Activated CD8-positive, alpha-beta memory T cell treated with anti-CD3 and anti-CD28 coated beads, Interleukin-2, amount 50 U/mL, for 1 hour (primary cell): ENCODE measurements around the gene CLMP.
"Not testable (repeated sequence)": the region's sequence is repeated elsewhere in the genome, so short reads cannot be mapped to it uniquely, and the experiment has no call there.

ENCODE experiments used
- DNase-seq: peaks from one replicate; pipeline ENCODE4 v3.0.0-alpha.2; 2020; ENCODE audit errors: extremely low read depth

The CLMP gene

DNA sequence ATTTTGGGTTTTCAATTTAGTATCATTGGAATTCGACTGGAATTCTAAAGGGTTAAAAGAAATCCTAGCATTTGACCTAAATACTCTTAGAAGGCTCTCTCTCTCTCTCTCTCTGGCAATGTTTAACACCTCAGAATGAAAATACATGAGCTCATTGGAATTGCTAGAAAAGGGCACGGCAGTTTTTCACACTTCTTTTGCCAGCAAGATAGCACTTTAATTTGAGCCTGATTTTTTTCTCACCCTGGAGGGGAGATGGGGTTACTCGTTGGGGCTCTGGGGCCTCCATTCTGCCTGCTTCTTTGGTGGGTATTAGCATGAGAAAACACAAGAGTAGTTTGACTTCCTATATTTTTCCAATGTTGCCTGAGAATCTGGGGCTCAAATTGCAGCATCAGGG is 22.8 kb upstream of the CLMP start:
- DNase-seq: no peak

DNA sequence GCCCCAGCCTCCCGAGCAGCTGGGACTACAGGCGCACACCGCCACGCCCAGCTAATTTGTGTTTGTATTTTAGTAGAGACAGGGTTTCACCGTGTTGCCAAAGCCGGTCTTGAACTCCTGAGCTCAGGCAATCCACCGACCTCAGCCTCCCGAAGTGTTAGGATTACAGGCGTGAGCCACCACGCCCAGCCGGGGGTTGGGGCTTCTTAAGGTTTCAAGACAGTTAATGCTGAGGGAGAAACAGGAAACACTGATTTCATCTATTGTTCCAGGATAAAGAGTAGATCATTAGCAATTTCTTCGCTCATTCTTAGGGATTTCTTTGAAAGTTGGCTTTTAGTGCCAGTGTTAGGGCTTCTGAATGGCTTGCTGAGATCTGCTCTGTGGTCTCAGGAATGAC is 21.2 kb upstream of the CLMP start:
- no peak for DNase-seq

DNA sequence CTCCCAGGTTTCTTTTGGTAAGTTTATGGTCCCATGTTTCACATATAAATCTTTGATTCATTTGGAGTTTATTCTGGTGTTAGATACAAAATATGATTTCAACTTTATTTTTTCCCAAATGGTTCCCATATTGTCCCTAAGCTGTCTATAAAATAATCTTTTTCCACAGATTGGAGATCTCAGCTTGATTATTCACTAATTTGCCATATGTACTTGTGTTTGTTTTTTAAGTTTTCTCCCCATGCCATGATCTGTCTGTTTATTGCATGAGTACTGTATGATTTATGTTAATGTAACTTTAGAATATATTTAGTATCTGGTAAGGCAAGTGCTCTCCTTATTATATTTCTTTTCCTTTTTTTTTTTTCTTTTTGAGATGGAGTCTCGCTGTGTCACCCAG is 19.9 kb upstream of the CLMP start:
- no peak for DNase-seq

DNA sequence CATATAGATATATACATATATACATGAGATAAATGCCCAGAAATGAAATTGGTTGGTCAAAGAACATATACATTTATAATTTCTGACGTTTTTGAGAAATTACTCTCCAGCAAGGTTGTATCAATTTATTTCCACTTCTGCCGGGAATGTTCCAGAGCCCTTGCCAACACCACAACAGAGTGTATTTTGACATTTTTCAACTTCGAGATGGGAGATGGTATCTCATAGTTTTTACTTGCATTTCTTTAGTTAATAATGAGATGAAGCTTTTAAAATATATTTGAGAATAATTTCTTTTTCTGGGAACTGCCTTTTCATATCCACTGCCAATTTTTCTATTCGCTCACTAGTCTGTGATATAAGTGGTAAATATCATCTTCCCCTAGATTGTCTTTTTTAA is 19.3 kb upstream of the CLMP start:
- no peak for DNase-seq

DNA sequence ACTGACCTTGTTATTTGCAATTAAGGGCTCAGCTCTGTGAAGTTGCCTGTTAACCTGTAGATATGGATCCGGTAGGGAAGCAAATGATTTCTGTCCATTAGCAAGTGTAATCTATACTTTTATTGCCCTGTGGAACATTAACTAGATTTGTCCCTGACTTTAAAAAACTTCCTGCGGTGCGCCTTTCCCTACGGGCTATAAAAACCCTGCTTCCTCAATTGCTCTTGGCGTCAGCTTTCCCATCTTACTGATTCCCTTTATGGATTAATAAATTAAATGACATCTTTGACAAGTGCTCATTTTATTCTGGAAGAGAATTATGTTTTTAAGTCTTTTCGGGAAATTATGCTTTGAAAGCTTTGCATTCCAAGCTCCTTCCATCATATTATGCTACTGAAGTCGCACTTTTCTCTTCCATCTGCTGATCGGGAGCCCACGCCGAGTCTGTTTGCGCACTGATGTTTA is 18.3 kb upstream of the CLMP start:
- no peak for DNase-seq

DNA sequence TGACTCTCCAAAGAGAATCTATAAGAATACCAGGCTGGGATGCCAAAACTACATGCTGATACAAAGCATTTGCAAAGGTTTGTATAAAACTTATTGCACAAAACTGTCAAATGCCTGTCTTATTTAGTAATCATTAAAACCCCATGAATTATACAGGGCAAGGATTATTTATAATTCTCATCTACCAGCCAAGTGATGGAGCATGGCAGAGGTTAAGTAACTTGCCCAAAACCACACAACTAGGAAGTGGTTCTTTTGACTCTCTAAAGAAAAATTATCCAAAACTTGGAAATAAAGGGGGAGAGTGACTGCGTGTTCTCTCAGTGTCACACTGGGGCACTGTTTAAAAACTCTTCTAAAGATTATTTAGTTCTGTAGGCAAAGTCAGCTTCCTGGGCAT is 17.4 kb upstream of the CLMP start:
- DNase-seq: no peak

DNA sequence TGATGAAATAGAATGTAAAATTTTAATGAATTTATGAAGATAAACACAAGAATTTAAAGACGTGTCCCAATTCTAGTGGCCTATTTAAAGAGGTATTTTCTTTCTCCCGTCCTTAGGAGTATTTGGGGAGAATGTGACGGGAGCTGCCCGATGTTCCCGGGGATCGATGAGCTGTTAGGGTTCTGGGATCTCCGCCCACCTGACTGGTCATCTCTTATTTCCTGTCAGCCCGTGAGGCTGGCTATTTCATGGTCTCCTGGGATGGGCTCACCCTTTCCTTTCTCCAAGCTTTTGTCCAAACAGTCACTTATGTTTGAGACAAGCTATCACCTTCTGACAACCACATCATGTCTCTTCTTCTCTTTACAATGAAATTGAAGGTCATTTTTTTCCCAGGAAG is 16.9 kb upstream of the CLMP start:
- DNase-seq: no peak

DNA sequence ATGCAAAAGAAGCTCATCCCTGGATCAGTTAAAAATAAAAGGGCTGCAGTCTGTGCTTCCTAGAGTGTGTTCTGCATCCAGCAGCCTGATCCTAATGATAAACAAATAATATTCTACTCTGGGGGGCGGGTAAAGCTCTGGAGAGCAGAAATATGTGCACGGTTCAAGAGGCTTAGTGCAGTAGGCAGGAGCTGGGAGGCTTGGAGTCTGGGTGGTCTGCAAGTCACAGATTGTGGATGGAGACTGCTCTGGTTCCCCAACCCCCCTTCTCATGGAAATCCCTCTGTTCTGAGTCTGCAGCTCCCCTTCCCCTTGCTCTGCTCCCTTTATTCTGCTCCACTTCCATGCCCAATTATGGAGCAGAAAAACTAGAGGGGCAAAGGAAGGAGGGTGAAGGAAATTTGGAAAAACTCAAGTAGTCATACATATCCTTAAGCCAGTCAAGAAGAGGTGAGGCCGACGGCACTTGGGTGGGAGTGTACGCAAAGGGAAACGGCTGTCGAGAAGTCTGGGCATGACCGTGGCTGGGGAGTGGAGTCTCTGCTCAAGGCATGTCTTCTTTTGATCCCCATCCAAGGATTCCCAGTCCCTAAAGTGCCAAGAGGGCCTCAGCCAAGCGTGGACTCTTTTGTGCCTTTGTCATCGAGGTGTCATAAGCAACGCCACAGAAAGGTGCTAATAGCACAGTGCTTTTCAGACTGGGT is 16.3 kb upstream of the CLMP start:
- DNase-seq: no peak

DNA sequence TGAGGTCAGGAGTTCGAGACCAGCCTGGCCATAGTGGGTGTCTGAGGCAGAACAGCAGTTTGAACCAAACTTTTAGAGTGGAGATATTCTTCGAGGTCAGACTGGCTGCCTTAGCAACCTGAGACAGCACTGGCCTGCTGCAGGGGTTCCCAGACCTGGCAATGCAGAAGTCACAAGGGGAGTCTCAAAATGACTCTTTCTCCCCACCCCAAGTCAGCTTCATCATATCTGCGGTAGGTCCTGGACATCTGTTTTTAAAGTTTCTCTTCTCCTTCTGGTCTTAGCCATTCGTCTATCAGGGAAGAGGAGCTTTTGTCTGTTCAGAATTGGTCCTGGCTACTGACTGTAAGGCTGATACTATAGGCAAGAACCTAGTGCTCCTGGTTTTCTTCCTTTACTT is 14.5 kb upstream of the CLMP start:
- no peak for DNase-seq

DNA sequence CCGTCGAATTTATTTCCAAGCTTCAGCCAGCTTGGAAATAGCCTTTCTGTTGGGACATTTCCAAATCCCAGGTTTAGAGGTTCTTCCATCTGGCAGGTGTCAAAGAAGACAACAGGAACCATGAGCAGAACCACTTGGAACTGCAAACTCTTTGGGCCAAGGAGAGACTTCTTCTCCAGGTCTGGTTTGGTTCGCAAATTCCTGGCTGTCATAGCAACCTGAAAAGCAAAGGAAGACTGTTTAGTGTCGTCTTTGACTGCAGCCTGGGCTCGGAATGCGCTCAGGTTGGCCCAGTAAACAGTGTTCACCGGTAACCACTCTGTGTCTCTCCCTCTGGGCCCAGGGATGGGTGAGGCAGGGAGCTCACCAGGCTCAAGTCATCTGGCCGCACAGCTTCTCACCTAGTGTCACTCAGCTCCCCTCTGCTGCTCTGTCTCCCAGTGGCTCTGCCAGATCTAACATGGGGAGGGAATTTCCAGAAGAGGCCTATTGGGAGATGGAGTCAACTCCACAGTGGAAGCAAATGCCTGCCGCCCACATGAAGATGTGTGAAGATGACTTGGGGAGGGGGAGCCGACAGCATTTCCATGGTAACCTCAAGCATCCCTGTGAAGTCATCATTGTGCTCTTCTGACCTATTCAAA is 11.9 kb upstream of the CLMP start:
- no peak for DNase-seq

DNA sequence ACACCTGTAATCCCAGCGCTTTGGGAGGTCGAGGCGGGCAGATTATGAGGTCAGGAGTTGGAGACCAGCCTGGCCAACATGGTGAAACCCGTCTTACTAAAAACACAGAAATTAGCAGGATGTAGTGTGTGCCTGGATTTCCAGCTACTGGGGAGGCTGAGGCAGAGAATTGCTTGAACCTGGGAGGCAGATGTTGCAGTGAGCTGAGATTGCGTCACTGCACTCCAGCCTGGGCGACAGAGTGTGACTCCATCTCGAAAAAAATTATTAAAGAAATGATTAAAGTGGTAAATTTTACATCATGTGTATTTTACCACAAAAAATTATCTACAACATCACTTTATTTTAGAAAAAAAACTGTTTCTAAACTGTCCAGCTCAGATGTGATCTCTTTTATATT is 11.0 kb upstream of the CLMP start:
- DNase-seq: not testable (repeated sequence)

DNA sequence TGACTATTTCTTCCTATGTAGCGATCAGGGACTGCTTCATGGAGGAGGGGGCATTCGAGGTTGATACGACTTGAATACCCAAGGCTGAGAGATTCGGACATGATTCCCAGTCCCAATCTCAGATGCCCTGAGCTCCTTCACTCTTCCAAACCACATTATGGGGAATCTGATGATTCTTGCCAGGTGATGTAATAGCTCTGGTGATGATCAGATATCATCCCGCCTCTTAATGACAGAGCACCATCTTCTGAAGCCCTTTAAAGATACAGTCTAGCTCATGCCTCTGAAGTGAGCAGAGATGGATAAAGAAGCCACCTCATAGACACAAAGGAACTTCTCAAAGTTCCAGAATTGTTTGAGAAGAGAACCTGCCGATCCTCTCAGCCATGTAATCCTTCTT is 8.9 kb upstream of the CLMP start:
- no peak for DNase-seq

DNA sequence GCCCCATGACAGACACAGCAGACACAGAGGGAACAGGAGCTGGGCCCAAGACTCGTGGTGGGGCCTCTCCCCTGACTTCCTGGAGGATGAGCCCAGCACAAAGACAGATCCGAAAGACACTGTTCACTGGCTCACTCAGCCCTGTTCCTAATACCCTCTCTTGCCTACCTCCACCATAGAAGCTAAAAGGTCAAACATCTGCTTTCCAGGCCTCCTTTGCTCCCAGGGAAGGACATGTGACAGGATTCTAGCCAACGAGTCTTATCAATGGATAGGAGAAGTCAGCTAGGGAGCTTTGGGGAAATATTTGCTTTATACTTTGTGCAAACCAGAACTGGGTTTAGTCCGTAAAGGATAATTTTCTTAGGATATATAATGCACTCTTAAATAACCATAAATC is 8.4 kb upstream of the CLMP start:
- no peak for DNase-seq

DNA sequence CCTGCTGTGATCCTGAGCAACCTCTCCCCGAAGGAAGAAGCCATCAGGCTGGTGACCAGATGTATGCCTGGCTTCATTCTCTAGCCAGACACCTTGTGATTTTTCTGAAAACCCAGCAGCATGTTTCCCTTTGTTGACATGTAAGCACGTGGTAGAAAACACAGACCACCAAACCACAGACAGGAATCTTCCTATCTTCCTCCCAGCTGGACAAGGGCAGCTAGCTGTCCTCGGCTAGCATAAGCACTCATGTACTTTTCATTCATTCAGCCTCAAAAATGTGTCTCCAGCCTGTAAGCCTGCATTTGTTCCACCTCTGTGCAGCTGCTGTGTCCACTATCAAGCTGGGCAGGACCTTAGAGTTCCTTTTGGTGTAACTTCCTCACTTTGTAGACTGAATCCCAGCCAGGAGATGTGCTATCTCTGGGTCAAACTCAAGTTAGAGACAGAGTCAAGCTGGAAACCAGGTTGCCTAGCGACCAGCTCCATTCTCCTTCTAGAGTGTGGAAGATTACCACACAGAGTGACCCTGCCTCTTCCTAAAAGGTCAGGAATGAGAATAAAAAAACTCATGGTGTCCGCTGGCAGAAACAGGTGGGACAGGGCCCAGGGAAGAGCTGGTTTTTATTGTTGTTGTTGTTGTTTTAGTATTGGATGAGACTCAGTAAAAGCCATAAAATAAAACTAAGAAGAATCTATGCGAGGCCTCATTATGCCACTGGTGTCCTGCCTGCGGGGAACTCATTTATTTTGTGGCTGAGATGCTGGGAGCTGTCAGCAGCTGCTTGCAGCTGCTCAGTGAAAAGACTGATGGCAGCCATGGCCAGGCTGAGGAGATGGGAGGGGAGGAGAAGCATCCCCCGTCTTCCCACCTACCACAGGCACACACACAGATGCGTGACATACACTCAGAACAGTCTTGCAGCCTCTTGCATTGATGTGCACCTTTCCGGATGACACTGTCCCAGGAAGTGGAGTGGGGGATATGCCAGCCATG is 7.4 kb upstream of the CLMP start:
- DNase-seq: no peak

DNA sequence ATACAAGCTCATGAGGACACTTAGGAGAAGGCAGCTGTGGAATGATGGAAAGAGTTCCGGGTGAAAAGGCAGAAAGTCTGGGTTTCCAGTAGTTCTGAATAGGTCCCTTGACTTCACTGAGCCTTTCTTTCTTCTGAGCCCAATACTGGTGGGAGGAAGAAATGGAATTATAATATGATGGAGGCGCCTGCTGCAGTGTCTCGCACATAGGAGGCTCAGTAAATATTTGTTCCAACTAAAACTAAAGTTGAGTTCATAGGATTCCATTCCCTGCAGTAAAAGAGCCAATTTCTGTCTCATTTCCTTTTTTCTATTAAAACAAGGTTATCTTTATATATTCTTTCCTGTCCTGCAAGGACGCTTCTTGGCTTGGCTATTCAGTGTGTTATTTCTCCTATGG is 5.2 kb upstream of the CLMP start:
- DNase-seq: no peak

DNA sequence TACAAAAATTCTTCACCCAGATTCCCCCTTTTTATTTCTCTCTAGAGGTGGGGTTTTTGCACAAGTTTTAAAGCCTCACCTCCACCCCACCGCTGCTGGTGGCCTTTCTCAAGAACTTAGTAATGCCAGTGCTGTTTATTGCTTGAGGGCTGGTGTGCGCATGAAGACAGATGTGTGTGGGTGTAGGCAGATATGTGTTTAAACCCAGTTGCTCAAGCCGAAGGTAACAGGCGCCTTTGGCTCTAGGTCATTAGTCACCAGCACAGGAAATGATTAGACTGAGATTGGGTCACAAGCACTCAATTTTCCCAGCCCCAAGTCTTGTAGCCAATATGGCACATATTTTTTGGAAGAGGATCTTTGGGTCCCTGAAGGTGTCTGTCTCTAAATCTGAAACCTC is 2.7 kb upstream of the CLMP start:
- DNase-seq: no peak

DNA sequence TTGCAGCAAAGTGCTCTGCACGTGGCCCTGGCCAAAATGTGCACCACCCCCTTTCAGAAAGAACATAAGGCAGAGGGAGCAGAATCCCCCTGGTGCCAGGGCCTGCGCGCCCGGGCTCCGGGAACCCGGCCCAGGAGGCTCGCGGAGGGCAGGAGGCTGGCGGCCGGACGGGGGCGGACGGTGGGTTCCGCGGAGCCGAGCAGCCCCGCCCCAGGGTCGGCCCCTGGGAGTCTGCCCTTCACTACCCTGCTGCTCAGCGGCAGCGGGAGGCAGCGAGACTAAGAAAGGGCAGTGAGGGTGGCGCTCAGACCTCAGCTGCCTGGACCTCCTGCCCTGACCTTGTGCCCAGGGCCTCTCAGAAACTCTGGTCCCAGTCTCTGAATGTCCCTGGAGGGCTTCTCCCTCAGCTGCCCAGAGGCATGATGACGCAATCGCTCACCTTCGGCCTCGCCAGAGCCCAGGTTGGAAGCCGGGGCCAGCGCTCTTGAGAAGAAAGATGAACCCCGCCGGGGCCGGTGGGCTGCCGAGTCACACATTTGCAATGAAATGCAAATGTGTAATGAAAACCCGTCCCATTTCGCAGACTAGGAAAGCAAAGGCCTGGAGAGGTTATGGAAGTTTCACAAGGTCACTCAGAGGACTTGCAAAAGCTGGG is 1.1 kb upstream of the CLMP start:
- DNase-seq: no peak

DNA sequence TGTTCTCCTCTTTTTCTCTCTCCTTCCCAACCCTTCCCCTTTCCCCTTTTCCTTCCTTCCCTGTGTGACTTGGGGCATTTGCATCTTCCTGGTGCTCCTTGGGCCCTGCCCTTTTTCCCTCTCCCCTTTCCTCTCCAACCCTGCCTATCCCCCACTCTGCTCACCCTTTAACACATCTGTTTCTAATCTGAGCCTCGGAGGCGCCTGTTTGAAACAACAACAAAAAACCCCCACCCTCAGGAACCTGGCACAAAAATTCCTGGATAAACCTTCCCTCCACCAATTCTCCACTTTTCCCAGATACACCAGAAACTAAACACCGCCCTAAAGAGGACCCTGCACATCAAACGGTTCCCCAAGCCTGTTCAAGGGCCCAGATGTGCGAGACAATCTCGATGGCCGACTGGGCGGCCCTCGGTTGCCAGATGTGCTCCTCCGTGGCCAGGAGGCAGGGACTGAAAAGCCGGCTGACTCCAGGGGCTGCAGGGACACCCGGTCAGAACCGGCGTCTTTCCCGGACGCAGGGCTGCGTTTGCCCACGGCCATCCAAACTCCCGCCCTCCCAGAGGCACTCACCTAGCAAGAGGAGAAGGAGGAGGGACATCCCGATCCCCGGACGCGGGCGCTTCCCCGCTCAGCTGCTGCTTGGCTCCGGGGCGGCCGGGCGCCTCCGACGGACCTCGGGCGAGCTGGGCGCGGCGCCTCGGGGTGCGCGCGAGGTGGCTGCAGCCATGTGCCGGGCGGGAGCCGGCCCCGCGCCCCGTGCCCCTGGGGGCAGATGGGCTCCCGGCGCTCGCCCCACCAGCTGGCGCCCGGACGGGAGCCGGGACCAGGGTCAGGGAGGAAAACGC is 486 bp downstream of the CLMP start:
- DNase-seq: no peak

DNA sequence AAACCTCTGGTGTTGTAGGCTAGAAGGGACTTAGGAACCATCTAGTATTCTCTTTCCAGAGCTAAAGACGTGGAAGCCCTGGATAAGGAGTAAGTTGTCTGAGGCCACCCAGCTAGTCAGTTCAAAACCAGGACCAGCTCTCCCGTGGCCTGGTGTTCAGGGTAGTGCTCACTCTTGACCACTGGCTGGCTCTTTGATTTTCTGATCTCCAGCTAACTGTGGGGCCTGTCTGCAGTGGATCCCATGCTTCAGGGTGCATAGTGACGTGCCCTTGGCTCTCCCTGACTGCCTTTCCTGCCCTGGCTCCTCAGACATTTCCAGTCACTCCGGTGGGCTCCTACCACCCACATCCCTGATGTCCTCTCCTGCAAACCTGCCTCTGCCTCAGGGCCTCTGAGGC is 1.3 kb downstream of the CLMP start:
- no peak for DNase-seq

DNA sequence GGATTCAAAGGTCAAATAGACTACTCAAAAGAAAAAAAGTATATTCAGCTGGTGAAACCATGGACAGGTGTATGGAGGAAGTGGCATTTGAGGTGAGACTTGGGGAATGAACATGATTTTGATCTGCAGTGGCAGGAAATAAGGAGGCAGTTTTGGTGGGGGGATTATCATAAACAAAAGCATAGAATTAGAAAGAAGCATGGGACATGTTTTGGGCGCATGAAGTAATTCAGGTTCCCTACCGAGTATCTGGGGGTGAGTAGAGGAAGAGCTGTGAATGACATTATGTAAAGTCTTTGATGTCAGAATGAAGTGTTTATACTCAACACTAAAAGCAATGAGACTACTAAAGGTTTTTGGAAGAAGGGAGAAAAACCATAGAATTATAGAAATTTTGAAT is 3.1 kb downstream of the CLMP start:
- no peak for DNase-seq

DNA sequence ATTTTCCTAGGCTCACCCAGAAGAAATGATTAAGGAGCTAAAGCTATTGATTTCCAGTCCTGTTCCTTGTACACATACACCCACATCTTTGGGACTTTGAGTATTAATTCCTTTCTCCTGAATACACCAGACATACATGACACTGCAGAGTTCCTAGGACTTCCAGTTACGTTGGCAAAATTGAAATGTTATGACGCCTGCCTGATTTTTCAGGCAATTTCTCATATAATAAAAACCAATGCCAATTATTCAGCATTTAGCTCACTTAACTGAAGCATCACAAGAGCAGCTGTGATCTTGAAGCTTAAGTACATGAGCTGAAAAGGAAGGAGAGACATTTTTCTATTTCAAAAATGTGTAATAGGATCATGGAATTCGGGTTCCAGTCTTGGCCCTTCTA is 4.5 kb downstream of the CLMP start:
- no peak for DNase-seq
